ENCODE data around the gene SRRM1.
"Not testable (repeated sequence)": the region's sequence is repeated elsewhere in the genome, so short reads cannot be mapped to it uniquely, and the experiment has no call there.

Gene SRRM1

DNA sequence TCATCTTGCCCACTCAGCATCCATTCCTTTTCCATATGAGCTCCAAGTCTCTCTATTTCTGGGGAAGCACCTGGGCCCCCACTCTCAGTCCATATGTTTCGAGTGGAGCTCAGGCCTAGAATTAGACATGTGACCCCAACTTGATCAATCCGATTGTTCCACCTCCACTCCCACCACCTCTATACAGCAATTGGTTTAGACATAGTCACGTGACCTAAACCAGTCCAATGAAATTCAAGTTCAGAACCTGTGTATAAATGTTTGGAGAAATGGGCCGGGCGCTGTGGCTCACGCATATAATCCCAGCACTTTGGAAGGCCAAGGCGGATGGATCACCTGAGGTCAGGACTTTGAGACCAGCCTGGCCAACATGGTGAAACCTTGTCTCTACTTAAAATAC lies 72.6 kb downstream of the SRRM1 start:
- no peak for DNase-seq

DNA sequence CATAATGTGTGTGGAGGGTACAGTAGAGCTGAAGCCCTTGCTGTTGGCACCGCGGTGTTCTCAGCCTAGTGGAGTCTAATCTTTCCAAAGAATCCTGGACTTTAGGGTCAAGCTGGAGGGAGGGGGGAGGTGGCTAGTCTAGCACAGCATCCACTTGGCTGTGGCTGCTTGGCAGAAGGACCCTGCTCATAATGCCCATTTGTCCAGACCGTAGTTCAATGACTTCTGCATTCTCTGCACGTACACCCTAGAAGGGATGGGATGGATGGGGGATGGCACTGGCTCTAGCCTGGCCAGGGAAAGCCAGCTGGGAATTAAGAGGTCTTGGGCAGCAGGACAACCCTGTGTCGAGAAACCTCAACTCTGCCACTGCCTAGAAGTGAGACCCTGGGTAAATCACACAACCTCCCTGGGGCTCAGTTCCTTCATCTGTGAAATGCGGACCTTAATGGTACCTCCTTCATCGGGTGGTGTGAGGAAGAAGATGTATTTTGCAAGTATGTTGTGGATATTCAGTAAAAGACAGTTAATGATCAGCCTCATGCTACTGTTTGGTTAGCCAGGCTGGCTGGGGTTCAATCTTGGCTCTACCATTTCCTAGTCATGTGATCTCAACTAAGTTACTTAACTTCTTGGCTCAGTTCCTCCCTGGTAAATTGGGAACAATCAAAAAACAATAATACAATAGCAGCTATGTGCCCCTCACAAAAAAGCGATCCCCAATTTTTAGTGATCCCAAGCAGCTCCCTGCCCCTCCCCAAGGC lies 75.0 kb downstream of the SRRM1 start:
- DNase-seq, result no peak

DNA sequence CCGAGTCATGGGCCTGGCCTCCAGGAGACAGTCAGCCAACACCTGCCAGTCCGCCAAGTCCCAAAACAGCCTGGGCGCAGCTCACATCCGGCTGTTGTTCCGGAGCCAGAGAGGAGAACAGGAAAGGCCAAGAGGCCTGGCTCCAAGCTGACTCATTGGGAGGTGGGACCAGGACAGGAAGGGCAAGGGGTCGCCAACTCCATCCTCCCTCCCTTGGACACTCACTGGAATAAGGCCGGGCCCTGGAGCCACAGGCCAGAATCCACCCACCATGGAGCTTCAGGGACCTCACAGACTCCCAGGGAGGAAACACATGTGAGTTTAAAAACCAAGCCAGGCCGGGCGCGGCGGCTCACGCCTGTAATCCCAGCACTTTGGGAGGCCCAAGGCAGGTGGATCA lies 77.0 kb downstream of the SRRM1 start:
- DNase-seq, result no peak

DNA sequence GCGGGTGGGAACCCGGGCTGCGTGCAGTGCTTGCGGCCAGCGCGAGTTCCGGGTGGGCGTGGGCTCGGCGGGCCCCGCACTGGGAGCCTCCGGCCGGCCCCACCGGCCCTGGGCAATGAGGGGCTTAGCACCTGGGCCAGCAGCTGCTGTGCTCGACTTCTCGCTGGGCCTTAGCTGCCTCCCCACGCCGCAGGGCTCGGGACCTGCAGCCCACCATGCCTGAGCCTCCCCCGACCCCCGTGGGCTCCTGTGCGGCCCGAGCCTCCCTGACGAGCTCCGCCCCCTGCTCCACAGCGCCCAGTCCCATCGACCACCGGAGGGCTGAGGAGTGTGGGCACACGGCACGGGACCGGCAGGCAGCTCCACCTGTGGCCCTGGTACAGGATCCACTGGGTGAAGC lies 78.4 kb downstream of the SRRM1 start:
- no peak for DNase-seq

DNA sequence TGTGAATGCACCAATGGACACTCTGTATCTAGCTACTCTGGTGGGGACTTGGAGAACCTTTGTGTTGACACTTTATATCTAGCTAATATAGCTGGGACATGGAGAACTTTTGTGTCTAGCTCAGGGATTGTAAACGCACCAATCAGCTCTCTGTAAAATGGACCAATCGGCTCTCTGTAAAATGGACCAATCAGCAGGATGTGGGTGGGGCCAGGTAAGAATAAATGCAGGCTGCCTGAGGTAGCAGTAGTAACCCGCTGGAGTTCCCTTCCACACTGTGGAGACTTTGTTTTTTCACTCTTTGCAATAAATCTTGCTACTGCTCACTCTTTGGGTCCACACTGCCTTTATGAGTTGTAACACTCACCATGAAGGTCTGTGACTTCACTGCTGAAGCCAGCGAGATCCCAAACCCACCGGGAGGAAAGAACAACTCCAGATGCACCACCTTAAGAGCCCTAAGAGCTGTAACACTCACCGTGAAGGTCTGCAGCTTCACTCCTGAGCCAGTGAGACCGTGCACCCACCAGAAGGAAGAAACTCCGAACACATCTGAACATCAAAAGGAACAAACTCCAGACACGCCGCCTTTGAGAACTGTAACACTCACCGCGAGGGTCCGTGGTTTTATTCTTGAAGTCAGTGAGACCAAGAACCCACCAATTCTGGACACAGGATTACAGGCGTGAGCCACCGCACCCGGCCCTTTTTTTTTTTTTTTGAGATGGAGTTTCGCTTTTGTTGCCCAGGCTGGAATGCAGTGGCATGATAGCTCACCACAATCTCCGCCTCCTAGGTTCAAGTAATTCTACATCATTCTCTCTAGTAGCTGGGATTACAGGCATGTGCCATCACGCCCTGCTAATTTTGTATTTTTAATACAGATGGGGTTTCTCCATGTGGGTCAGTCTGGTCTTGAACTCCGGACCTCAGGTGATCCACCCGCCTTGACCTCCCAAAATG lies 79.3 kb downstream of the SRRM1 start:
- DNase-seq, result not testable (repeated sequence)
